Kidney tubule cell (primary cell): ENCODE data around the gene SLC8A2.

Experiments
- DNase-seq: peaks from one replicate; pipeline ENCODE4 v3.0.0-alpha.2; 2018; ENCODE audit warnings: low spot score

SLC8A2 gene

GRCh38 chr19:47381121-47381520, 90.6 kb downstream of the SLC8A2 start:
- no peak for DNase-seq

- DNase-seq = no peak
Measured at GRCh38 chr19:47380559-47380958, 91.1 kb downstream of the SLC8A2 start.

GRCh38 chr19:47379381-47379938, 92.2 kb downstream of the SLC8A2 start:
- no peak for DNase-seq

GRCh38 chr19:47378246-47378645, 93.4 kb downstream of the SLC8A2 start:
- DNase-seq = no peak
